A673 (cell line): ENCODE measurements around the gene PRKG1.

ENCODE experiments used
- EZH2 ChIP-seq: fragments of 200-600 bp; sonication (generic); IDR thresholded peaks from 2 replicates; pipeline ENCODE4 v1.6.1; 2017; ENCODE audit warnings: borderline replicate concordance, low read depth, mild to moderate bottlenecking, mixed read lengths, antibody characterized with exemption, low read length; ENCODE audit not compliant: poor library complexity, severe bottlenecking
- TF ChIP-seq, protein P1 (sequence below): fragments of 300-800, 200-600 bp; sonication (generic); conservative IDR thresholded peaks from 2 replicates; pipeline ENCODE4 v1.5.1; 2017; ENCODE audit warnings: low read depth, mild to moderate bottlenecking, antibody characterized with exemption, low read length, moderate library complexity, mixed read lengths

GRCh38 chr10:52198540-52198939 is 1124.3 kb downstream of the PRKG1 start:
- TF ChIP-seq, protein P1, sequence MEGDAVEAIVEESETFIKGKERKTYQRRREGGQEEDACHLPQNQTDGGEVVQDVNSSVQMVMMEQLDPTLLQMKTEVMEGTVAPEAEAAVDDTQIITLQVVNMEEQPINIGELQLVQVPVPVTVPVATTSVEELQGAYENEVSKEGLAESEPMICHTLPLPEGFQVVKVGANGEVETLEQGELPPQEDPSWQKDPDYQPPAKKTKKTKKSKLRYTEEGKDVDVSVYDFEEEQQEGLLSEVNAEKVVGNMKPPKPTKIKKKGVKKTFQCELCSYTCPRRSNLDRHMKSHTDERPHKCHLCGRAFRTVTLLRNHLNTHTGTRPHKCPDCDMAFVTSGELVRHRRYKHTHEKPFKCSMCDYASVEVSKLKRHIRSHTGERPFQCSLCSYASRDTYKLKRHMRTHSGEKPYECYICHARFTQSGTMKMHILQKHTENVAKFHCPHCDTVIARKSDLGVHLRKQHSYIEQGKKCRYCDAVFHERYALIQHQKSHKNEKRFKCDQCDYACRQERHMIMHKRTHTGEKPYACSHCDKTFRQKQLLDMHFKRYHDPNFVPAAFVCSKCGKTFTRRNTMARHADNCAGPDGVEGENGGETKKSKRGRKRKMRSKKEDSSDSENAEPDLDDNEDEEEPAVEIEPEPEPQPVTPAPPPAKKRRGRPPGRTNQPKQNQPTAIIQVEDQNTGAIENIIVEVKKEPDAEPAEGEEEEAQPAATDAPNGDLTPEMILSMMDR: no peak
- no peak for TF ChIP-seq EZH2
